Uterus (tissue), 4 donors: ENCODE measurements around the gene ZFP36. TPM values are rescaled to one million over a fixed set of nuclear protein-coding genes. Genes with fewer than 3 reads are reported as not detected.

Experiments
- DNase-seq, 2 donors: peaks; one replicate each; pipeline ENCODE4 v3.0.0-alpha.2; 2019 to 2020
- H3K27ac ChIP-seq, 2 donors: fragments of 200-600 bp; sonication (generic); 1 replicate in 1 of 2; 2 replicates in 1 of 2; pipeline ENCODE4 v1.5.1; 2016 to 2018
- H3K27me3 ChIP-seq, 2 donors: fragments of 200-600 bp; sonication (generic); one replicate each; pipeline ENCODE4 v1.5.1; 2018 to 2019; ENCODE audit warnings: control low read depth in 1 of 2
- H3K36me3 ChIP-seq, 2 donors: fragments of 200-600 bp; sonication (generic); one replicate each; pipeline ENCODE4 v1.5.1; 2019; ENCODE audit warnings: control low read depth in 1 of 2
- H3K4me1 ChIP-seq, 2 donors: fragments of 200-600 bp; sonication (generic); one replicate each; pipeline ENCODE4 v1.5.1; 2018 to 2019; ENCODE audit warnings: control low read depth in 1 of 2
- H3K4me3 ChIP-seq, 2 donors: fragments of 200-600 bp; sonication (generic); 1 replicate in 1 of 2; 2 replicates in 1 of 2; pipeline ENCODE4 v1.5.1; 2018 to 2019; ENCODE audit warnings: mild to moderate bottlenecking in 1 of 2
- H3K9me3 ChIP-seq, 2 donors: fragments of 200-600 bp; sonication (generic); one replicate each; pipeline ENCODE4 v1.5.1; 2019; ENCODE audit warnings: control low read depth in 1 of 2
- CTCF ChIP-seq, 4 experiments: fragments of 200-600 bp in 2 of 4; fragments of 450-650 bp in 2 of 4; sonication (generic) in 2 of 4; IDR thresholded peaks; one replicate each; pipeline ENCODE4 v1.5.1; 2016 to 2019; ENCODE audit warnings: antibody characterized with exemption in 4 of 4, mild to moderate bottlenecking in 2 of 4, moderate library complexity in 1 of 4
- POLR2A ChIP-seq, 2 donors: fragments of 450-650 bp; IDR thresholded peaks; one replicate each; pipeline ENCODE4 v1.6.1; 2016; ENCODE audit warnings: antibody characterized with exemption in 2 of 2, mild to moderate bottlenecking in 1 of 2, moderate library complexity in 1 of 2
- intact Hi-C: fragments of 100-400 bp; cut with DNase I; formaldehyde crosslinking; loops from one replicate; pipeline ENCODE4 v1.15.1; 2023; ENCODE audit warnings: low total_unique reads
- total RNA-seq, 4 donors: library from RNA; depleted of rRNA in 3 of 4; stranded (reverse); fragments of >200 nt in 3 of 4; gene quantifications; one replicate each; pipeline versions ENCODE4 v1.1.0 to v1.2.4, GENCODE V29; 2014 to 2023
- donor health status: DM: yes; HTN: yes; CAD: no.

ZFP36 gene
- total RNA-seq, 4 donors from 2014 or later: 5.0 to 276 (median 145) TPM

DNA sequence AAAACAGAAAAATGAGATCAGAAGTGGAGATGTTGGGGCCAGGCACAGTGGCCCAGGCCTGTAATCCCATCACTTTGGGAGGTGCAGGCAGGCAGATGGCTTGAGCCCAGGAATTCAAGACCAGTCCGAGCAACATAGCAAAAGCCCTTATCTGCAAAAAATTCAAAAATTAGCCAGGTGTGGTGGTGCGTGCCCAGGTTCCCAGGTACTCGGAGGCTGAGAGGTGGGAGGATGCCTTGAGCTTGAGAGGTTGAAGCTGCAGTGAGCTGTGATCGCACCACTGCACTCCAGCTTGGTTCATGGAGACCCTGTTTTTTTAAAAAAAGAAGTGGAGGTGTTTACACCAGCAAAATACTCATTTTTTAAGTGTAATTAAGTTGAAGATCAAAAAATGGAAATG, 6.6 kb upstream of the ZFP36 start:
- Histone ChIP-seq H3K36me3 (no peaks in the 10 kb centered on the region), H3K9me3 (no peaks in the 10 kb centered on the region), H3K4me1 (peaks cover 10 to 20% of the 10 kb centered on the region in 2 donors), H3K4me3 (no peak overlapping the region), H3K27ac (peak overlapping the region in 1 of 2 donors; percentile 99), H3K27me3 (no peaks in the 10 kb centered on the region)
- intact Hi-C loops: no loop called here
- TF ChIP-seq CTCF (IDR thresholded peaks at IDR 0.05) (no peak), POLR2A (IDR thresholded peaks at IDR 0.05) (no peak)
- no peak for DNase-seq

DNA sequence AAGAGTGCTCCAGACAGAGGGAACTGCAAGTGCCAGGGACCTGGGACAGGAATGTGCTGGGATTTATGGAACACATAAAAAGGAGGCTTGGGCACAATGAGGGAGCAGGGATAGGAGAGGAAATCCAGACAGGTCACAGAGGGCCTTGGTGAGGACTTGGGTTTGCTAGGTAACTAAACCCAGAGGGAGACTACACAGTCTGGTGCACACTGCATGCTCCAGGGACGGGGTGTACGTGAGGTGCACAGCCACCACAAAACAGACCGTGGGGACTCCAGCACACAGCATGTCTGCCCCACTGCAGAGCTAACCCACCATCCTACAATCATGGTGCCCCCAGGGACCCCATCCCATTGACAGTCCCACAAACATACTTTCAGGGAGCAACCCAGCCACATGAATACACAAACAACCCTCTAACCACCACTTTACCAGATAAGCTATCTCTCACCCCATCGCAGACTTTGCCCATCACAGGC, 5.5 kb upstream of the ZFP36 start:
- no peak for DNase-seq
- intact Hi-C loops: no loop called here
- Histone ChIP-seq H3K4me1 (peaks cover 16 to 20% of the 10 kb centered on the region in 2 donors), H3K4me3 (no peak overlapping the region), H3K27me3 (no peaks in the 10 kb centered on the region), H3K9me3 (no peaks in the 10 kb centered on the region), H3K36me3 (no peaks in the 10 kb centered on the region), H3K27ac (peak overlapping the region; percentile 99 to 100)
- no peak for TF ChIP-seq POLR2A (IDR thresholded peaks at IDR 0.05)
- TF ChIP-seq CTCF (IDR thresholded peaks at IDR 0.05): no peak

- peaks cover 16 to 20% of the 10 kb centered on the region in 2 donors for H3K4me1 ChIP-seq
- H3K4me3 ChIP-seq: peak overlapping the region in 1 of 2 donors; percentile 47
- intact Hi-C loops: no loop called here
- peak; percentile 49 to 59 for DNase-seq
- no peaks in the 10 kb centered on the region for H3K27me3 ChIP-seq
- H3K27ac ChIP-seq: peak overlapping the region; percentile 99 to 100
- H3K36me3 ChIP-seq: no peaks in the 10 kb centered on the region
- H3K9me3 ChIP-seq: no peaks in the 10 kb centered on the region
- TF ChIP-seq CTCF (IDR thresholded peaks at IDR 0.05) (no peak), POLR2A (IDR thresholded peaks at IDR 0.05) (no peak)
These were observed 4.9 kb upstream of the ZFP36 start for GRCh38 chr19:39401549-39402345.

- H3K36me3 ChIP-seq: no peaks in the 10 kb centered on the region
- H3K27me3 ChIP-seq: no peaks in the 10 kb centered on the region
- H3K9me3 ChIP-seq: no peaks in the 10 kb centered on the region
- intact Hi-C loops: no loop called here
- H3K4me1 ChIP-seq: peaks cover 16 to 17% of the 10 kb centered on the region in 2 donors
- TF ChIP-seq POLR2A (IDR thresholded peaks at IDR 0.05) (peak; percentile 12 to 62), CTCF (IDR thresholded peaks at IDR 0.05) (peak in 1 of 4 experiments; percentile 10)
- H3K4me3 ChIP-seq: peak overlapping the region; percentile 47 to 53
- H3K27ac ChIP-seq: peak overlapping the region; percentile 99 to 100
- peak; percentile 94 to 98 for DNase-seq
These were observed 4.0 kb upstream of the ZFP36 start for GRCh38 chr19:39402346-39403300.
